GF-D8 (cell line): ENCODE results near the gene KDM2A.
"Not testable (repeated sequence)": the region's sequence is repeated elsewhere in the genome, so short reads cannot be mapped to it uniquely, and the experiment has no call there.

Experiments used
- DNase-seq: peaks from one replicate; lab custom pipeline; 2025; lab: John Stamatoyannopoulos, UW

Gene KDM2A

GRCh38 chr11:67118181-67118766 lies 789 bp upstream of the KDM2A start:
- DNase-seq: no peak

GRCh38 chr11:67119585-67120391 lies 725 bp downstream of the KDM2A start:
- no peak for DNase-seq

- DNase-seq: no peak
Measured at GRCh38 chr11:67120456-67120855, 1.4 kb downstream of the KDM2A start.

- DNase-seq: peak; percentile 69
Measured at GRCh38 chr11:67120881-67121710, 2.0 kb downstream of the KDM2A start.

- not testable (repeated sequence) for DNase-seq
Measured at GRCh38 chr11:67123801-67124200, 4.7 kb downstream of the KDM2A start.

GRCh38 chr11:67126243-67126642 lies 7.2 kb downstream of the KDM2A start:
- DNase-seq: not testable (repeated sequence)

GRCh38 chr11:67126986-67127385 lies 7.9 kb downstream of the KDM2A start:
- no peak for DNase-seq

GRCh38 chr11:67130861-67131260 lies 11.8 kb downstream of the KDM2A start:
- not testable (repeated sequence) for DNase-seq

GRCh38 chr11:67136156-67136555 lies 17.1 kb downstream of the KDM2A start:
- DNase-seq: no peak

GRCh38 chr11:67138922-67139321 lies 19.9 kb downstream of the KDM2A start:
- no peak for DNase-seq

- no peak for DNase-seq
Measured at GRCh38 chr11:67146516-67147226, 27.6 kb downstream of the KDM2A start.

GRCh38 chr11:67153971-67154370 lies 34.9 kb downstream of the KDM2A start:
- DNase-seq: no peak

- no peak for DNase-seq
Measured at GRCh38 chr11:67154726-67155125, 35.7 kb downstream of the KDM2A start.

- no peak for DNase-seq
Measured at GRCh38 chr11:67157691-67158090, 38.6 kb downstream of the KDM2A start.

GRCh38 chr11:67158221-67158620 lies 39.2 kb downstream of the KDM2A start:
- no peak for DNase-seq

- DNase-seq: no peak
Measured at GRCh38 chr11:67160045-67160444, 41.0 kb downstream of the KDM2A start.

GRCh38 chr11:67160872-67161783 lies 42.1 kb downstream of the KDM2A start:
- DNase-seq: no peak

GRCh38 chr11:67163006-67163405 lies 43.9 kb downstream of the KDM2A start:
- DNase-seq: no peak

GRCh38 chr11:67165623-67166022 lies 46.6 kb downstream of the KDM2A start:
- DNase-seq: no peak

- DNase-seq: no peak
Measured at GRCh38 chr11:67167091-67167490, 48.0 kb downstream of the KDM2A start.

GRCh38 chr11:67167719-67168118 lies 48.7 kb downstream of the KDM2A start:
- DNase-seq: no peak
